TTC549 (cell line): ENCODE data around the gene CTIF.

Experiments used
- FAIRE-seq: peaks from 2 replicates; lab custom pipeline; 2012; peaks lifted over from hg19 to GRCh38; lab: Jason Lieb, UNC

CTIF gene

DNA sequence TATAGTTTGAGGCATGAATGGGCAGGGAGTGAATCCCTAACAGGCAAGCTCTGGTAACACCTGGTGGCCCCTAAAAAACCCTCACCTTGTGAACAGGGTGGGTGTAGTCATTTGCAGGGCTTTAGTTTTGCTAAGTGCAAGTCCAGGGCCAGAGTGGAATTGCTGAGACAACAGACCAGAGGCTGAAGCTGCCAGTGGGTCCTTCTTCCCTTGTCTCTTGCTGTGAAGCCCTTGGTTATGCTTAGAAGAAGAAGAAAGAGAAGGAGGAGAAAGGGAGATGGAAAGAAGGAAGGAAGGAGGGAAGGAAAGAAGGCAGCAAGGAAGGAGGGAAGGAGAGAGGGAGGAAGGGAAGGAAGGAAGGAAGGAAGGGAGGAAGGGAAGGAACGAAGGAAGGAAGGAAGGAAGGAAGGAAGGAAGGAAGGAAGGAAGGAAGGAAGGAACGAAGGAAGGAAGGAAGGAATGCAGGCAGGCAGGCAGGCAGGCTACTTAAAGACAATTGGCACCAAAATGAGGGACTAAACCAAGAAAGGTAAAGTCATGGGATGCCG lies 366.1 kb downstream of the CTIF start:
- no peak for FAIRE-seq

GRCh38 chr18:48905513-48905912 lies 366.7 kb downstream of the CTIF start:
- no peak for FAIRE-seq

DNA sequence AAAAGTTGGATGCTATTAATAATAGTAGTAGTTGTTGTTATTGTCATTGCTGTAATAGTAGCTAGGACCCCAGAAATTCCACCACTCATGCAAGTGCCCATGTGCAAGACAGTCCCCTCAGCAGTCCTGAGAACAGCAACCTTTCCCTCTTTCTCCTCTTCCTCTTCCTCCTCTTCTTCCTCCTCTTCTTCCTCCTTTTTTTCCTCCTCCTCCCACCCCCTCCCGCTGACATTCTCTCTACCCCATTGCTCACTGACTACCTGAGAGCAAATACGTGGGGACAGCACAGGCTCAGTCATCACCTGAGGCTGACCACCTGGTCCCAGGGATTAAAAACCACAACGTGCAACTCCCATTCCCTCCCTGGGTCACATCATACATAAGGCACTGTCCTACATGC lies 370.1 kb downstream of the CTIF start:
- FAIRE-seq: no peak

- FAIRE-seq: no peak
Measured at GRCh38 chr18:48909721-48910120, 370.9 kb downstream of the CTIF start.

DNA sequence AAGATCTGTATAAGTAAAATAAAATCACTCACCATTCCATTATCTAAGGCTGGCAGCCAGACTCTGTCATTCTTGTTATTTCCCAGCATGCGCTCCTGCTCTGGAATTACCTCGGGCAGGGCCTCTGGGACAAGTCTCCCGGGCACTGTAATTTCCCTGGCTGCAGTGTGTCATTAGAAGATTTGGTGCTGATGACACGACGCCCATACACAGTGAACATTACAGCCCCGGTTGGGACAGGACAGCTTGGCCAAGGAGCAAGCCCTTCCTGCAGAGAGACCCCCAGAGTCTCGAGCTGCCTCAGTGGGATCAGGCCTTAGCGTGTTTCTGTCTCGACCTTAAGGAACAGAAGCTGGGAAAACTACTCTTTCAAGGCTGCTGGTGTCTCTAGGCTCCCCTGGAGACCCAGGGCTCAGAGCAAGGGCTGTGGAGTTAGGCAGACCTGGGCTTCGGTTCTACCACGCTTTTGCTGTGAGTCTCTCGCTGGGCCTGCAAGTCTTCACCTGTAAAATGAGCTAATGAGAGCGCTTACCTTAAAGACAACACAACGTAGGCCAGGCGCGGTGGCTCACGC lies 372.2 kb downstream of the CTIF start:
- no peak for FAIRE-seq
